Suprapubic skin (tissue), 4 donors: ENCODE measurements around the gene SIK3.

Source experiments
- CTCF ChIP-seq, 2 donors: fragments of 200-600 bp in 1 of 2; fragments of 450-650 bp in 1 of 2; sonication (generic) in 1 of 2; IDR thresholded peaks; one replicate each; pipeline ENCODE4 v1.5.1; 2016 to 2019; ENCODE audit warnings: antibody characterized with exemption in 2 of 2, mild to moderate bottlenecking in 1 of 2, moderate library complexity in 1 of 2
- EP300 ChIP-seq: sonication (generic); formaldehyde crosslinking; IDR thresholded peaks from one replicate; pipeline ENCODE4 v1.6.1; 2017; ENCODE audit warnings: antibody characterized with exemption
- POLR2A ChIP-seq, 2 donors: fragments of 450-650 bp; IDR thresholded peaks; one replicate each; pipeline ENCODE4 v1.6.1; 2017; ENCODE audit warnings: antibody characterized with exemption in 2 of 2, mild to moderate bottlenecking in 2 of 2, moderate library complexity in 2 of 2
- POLR2AphosphoS5 ChIP-seq, 3 donors: sonication (generic); formaldehyde crosslinking; IDR thresholded peaks; one replicate each; pipeline ENCODE4 v1.6.1; 2017; ENCODE audit warnings: antibody characterized with exemption in 3 of 3

DNA sequence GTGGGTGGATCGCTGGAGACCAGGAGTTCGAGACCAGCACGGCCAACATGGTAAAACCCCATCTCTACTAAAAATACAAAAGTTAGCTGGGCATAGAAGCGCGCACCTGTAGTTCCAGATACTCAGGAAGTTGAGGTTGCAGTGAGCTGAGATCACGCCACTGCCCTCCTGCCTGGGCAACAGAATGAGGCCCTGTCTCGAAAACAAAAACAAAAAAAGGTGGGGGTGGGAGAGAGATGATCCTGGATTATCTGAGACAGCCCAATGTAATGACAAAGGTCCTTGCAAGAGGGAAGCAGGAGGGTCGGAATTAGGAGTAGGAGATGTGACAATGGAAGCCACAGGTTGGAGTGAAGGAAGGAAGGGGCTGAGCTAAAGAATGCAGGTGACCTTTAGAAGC lies 173.2 kb downstream of the SIK3 start:
- no peak for TF ChIP-seq POLR2AphosphoS5 (IDR thresholded peaks at IDR 0.05)
- TF ChIP-seq CTCF (IDR thresholded peaks at IDR 0.05) = no peak
- TF ChIP-seq POLR2A (IDR thresholded peaks at IDR 0.05) = no peak
- no peak for TF ChIP-seq EP300
